SK-N-SH (cell line): Measurements from ENCODE around the gene SLC32A1. TPM values are rescaled to one million over a fixed set of nuclear protein-coding genes. Genes with fewer than 3 reads are reported as not detected.

Experiments used
- CTCF ChIA-PET: fragments of 300-600, 350-600 bp; formaldehyde crosslinking; extraction: SDS; loops from one replicate; lab custom pipeline; 2021; lab: Yijun Ruan, JAX
- POLR2A ChIA-PET: fragments of 350-600 bp; sonication (Branson Sonifier 250); formaldehyde crosslinking; extraction: SDS; loops from one replicate; lab custom pipeline; 2020; ENCODE audit warnings: antibody characterized with exemption, inconsistent platforms; lab: Yijun Ruan, JAX
- DNase-seq: peaks from one replicate; pipeline ENCODE4 v3.0.0; 2012
- H2AFZ ChIP-seq: fragments of 200-600 bp; sonication (generic); 2 replicates; pipeline ENCODE4 v1.8.1; 2016; ENCODE audit warnings: antibody characterized with exemption, mild to moderate bottlenecking, low read depth
- H3F3A ChIP-seq: fragments of 200-600 bp; sonication (generic); replicated peaks from 2 replicates; pipeline ENCODE3; 2016; ENCODE audit warnings: antibody characterized with exemption, mild to moderate bottlenecking; ENCODE audit not compliant: insufficient read depth
- H3K27ac ChIP-seq, 2 experiments: fragments of 200-500 bp in 1 of 2; fragments of 200-600 bp in 1 of 2; sonication (Bioruptor generic) in 1 of 2; sonication (generic), shearing (Covaris generic) in 1 of 2; 2 replicates each; pipeline versions ENCODE4 v1.5.1 to v1.6.1; 2014 to 2016; ENCODE audit warnings: low read depth in 2 of 2, inconsistent platforms in 1 of 2, low read length in 1 of 2, mild to moderate bottlenecking in 1 of 2, mixed read lengths in 1 of 2
- H3K27me3 ChIP-seq: fragments of 200-600 bp; sonication (generic), shearing (Covaris generic); 2 replicates; pipeline ENCODE4 v1.6.1; 2016; ENCODE audit warnings: mixed run types; ENCODE audit not compliant: insufficient read depth
- H3K36me3 ChIP-seq, 2 experiments: fragments of 200-500 bp in 1 of 2; fragments of 200-600 bp in 1 of 2; sonication (Bioruptor generic) in 1 of 2; sonication (generic) in 1 of 2; replicated peaks in 1 of 2; 2 replicates each; pipeline versions ENCODE3 to v1.5.1; 2014 to 2016; ENCODE audit warnings: low read length in 1 of 2, mild to moderate bottlenecking in 1 of 2; ENCODE audit not compliant: insufficient read depth in 2 of 2, control insufficient read depth in 1 of 2
- H3K4me1 ChIP-seq, 2 experiments: fragments of 200-500 bp in 1 of 2; fragments of 200-600 bp in 1 of 2; sonication (Bioruptor generic) in 1 of 2; sonication (generic), shearing (Covaris generic) in 1 of 2; 2 replicates each; pipeline versions ENCODE4 v1.5.1 to v1.6.1; 2014 to 2016; ENCODE audit warnings: low read depth in 1 of 2, low read length in 1 of 2, mixed run types in 1 of 2; ENCODE audit not compliant: insufficient read depth in 2 of 2, control insufficient read depth in 1 of 2
- H3K4me2 ChIP-seq: fragments of 200-600 bp; sonication (generic), shearing (Covaris generic); 2 replicates; pipeline ENCODE4 v1.6.1; 2017; ENCODE audit warnings: mixed run types
- H3K4me3 ChIP-seq, 2 experiments: fragments of 200-500 bp in 1 of 2; fragments of 200-600 bp in 1 of 2; sonication (Bioruptor generic) in 1 of 2; sonication (generic), shearing (Covaris generic) in 1 of 2; 2 replicates each; pipeline versions ENCODE4 v1.5.1 to v1.8.1; 2014 to 2016; ENCODE audit warnings: low read depth in 2 of 2, inconsistent platforms in 1 of 2, low read length in 1 of 2, mild to moderate bottlenecking in 1 of 2, mixed read lengths in 1 of 2, moderate library complexity in 1 of 2
- H3K79me2 ChIP-seq: fragments of 200-600 bp; sonication (generic); 2 replicates; pipeline ENCODE4 v1.8.1; 2017; ENCODE audit warnings: mild to moderate bottlenecking; ENCODE audit not compliant: insufficient read depth
- H3K9ac ChIP-seq: fragments of 200-600 bp; sonication (generic); 2 replicates; pipeline ENCODE4 v1.6.1; 2017; ENCODE audit warnings: mixed run types
- H3K9me2 ChIP-seq: fragments of 200-600 bp; sonication (generic); 2 replicates; pipeline ENCODE4 v1.6.1; 2017; ENCODE audit warnings: mixed run types
- H3K9me3 ChIP-seq: fragments of 200-600 bp; sonication (generic); 2 replicates; pipeline ENCODE4 v1.6.1; 2017; ENCODE audit warnings: mixed run types, mild to moderate bottlenecking, moderate library complexity
- H4K20me1 ChIP-seq: fragments of 200-600 bp; sonication (generic); 2 replicates; pipeline ENCODE4 v1.6.1; 2017; ENCODE audit warnings: mild to moderate bottlenecking, mixed run types; ENCODE audit not compliant: insufficient read depth
- CHD2 ChIP-seq: fragments of 150-350 bp; IDR thresholded peaks from 2 replicates; pipeline ENCODE4 v1.6.1; 2018; ENCODE audit warnings: low read length; ENCODE audit not compliant: partially characterized antibody
- CTCF ChIP-seq: fragments of 200-600 bp; sonication (generic); IDR thresholded peaks from 2 replicates; pipeline ENCODE4 v1.6.1; 2017; ENCODE audit warnings: antibody characterized with exemption, mild to moderate bottlenecking, moderate library complexity
- ELF1 ChIP-seq: IDR thresholded peaks from 2 replicates; pipeline ENCODE4 v1.4.0; 2012
- MAX ChIP-seq: IDR thresholded peaks from 2 replicates; pipeline ENCODE4 v1.4.0; 2012; ENCODE audit warnings: low read depth
- MXI1 ChIP-seq: IDR thresholded peaks from 2 replicates; pipeline ENCODE4 v1.6.1; 2012; ENCODE audit warnings: mild to moderate bottlenecking, low read depth, low read length, improper control_type of control experiment
- NRF1 ChIP-seq: IDR thresholded peaks from 2 replicates; pipeline ENCODE4 v1.6.1; 2012; ENCODE audit warnings: low read depth, mild to moderate bottlenecking, low read length
- POLR2AphosphoS5 ChIP-seq: IDR thresholded peaks from 2 replicates; pipeline ENCODE4 v1.6.1; 2012; ENCODE audit warnings: low read depth, low read length
- RAD21 ChIP-seq: IDR thresholded peaks from 2 replicates; pipeline ENCODE4 v1.6.1; 2012; ENCODE audit warnings: mild to moderate bottlenecking, low read length
- RFX5 ChIP-seq: IDR thresholded peaks from 2 replicates; pipeline ENCODE4 v1.6.1; 2012; ENCODE audit warnings: mild to moderate bottlenecking, improper control_type of control experiment, low read length
- SMC3 ChIP-seq: IDR thresholded peaks from 2 replicates; pipeline ENCODE4 v1.6.1; 2012; ENCODE audit warnings: low read depth, low read length, improper control_type of control experiment
- USF2 ChIP-seq: fragments of 150-350 bp; IDR thresholded peaks from 2 replicates; pipeline ENCODE4 v1.6.1; 2017; ENCODE audit warnings: antibody characterized with exemption, low read length, low read depth, borderline replicate concordance
- ZBTB33 ChIP-seq: IDR thresholded peaks from 2 replicates; pipeline ENCODE4 v1.4.0; 2012; ENCODE audit warnings: low read depth, borderline replicate concordance
- WGBS: methylation state at CpG from one replicate; pipeline ENCODE4 v1.1.6; 2017; ENCODE audit warnings: low lambda C conversion rate; 5-methylcytosine and 5-hydroxymethylcytosine counted together
- polyA plus RNA-seq, 3 experiments: library from polyadenylated mRNA; depleted of rRNA; stranded (reverse); fragments of >200 nt; gene quantifications; 2 replicates each; pipeline ENCODE4 v1.2.3, GENCODE V29; 2012

The SLC32A1 gene
- polyA plus RNA-seq, 1 of the 3 experiments (the other 2 are of a cell fraction): not detected

- Histone ChIP-seq H3K4me3 (peak overlapping the region in 1 of 2 experiments; percentile 41; a peak in 1 of 4 replicates), H3K36me3 (no peaks in the 10 kb centered on the region), H3K9ac (no peak overlapping the region), H3K27me3 (peaks cover 93% of the 10 kb centered on the region), H3K4me2 (peak overlapping the region; percentile 81), H3F3A (no peaks in the 10 kb centered on the region), H3K9me2 (no peaks in the 10 kb centered on the region), H3K4me1 (peaks cover 0 to 16% of the 10 kb centered on the region in 2 experiments; a peak in 2 of 4 replicates), H3K9me3 (no peaks in the 10 kb centered on the region), H2AFZ (no peak overlapping the region), H3K79me2 (no peaks in the 10 kb centered on the region), H3K27ac (no peak overlapping the region), H4K20me1 (no peaks in the 10 kb centered on the region)
- CTCF ChIA-PET: interaction anchor here (0.7 to 14.6 kb wide), 33 partner anchors 7 to 227 kb away, joined by 3 to 510 read pairs (median 5); partner anchors contain the start of gene ACTR5
- 10% methylated on average over 38 of the region's 41 CpGs for WGBS
- no peak for DNase-seq
- TF ChIP-seq POLR2AphosphoS5: no peak
- TF ChIP-seq ZBTB33: no peak
- TF ChIP-seq USF2: no peak
- TF ChIP-seq RFX5: no peak
- no peak for TF ChIP-seq NRF1
- TF ChIP-seq CTCF: no peak
- no peak for TF ChIP-seq SMC3
- POLR2A ChIA-PET: no interaction called here
Observed at GRCh38 chr20:38730167-38730988, 6.1 kb downstream of the SLC32A1 start.

- TF ChIP-seq POLR2AphosphoS5 (no peak), MAX (peak; percentile 70), MXI1 (peak; percentile 92), CTCF (peak; percentile 97), ELF1 (no peak), SMC3 (peak; percentile 61), USF2 (no peak), CHD2 (no peak), RAD21 (peak; percentile 73)
- H3K36me3 ChIP-seq: no peaks in the 10 kb centered on the region
- peaks cover 93% of the 10 kb centered on the region for H3K27me3 ChIP-seq
- DNase-seq: peak; percentile 90
- peak overlapping the region; percentile 41 to 53 for H3K4me3 ChIP-seq
- H3K9me3 ChIP-seq: no peaks in the 10 kb centered on the region
- peak overlapping the region; percentile 81 for H3K4me2 ChIP-seq
- peak overlapping the region; percentile 40; the same call in 1 of the 2 replicates for H2AFZ ChIP-seq
- H4K20me1 ChIP-seq: no peaks in the 10 kb centered on the region
- H3K9ac ChIP-seq: no peak overlapping the region
- no peak overlapping the region for H3K27ac ChIP-seq
- 3% methylated on average over 24 of the region's 40 CpGs for WGBS
- H3K9me2 ChIP-seq: no peaks in the 10 kb centered on the region
- ChIA-PET CTCF (interaction anchor here (0.6 to 14.6 kb wide), 37 partner anchors 8 to 211 kb away, joined by 3 to 510 read pairs (median 5); partner anchors contain the start of gene ACTR5), POLR2A (no interaction called here)
- peaks cover 0 to 16% of the 10 kb centered on the region in 2 experiments; a peak in 2 of 4 replicates for H3K4me1 ChIP-seq
- H3K79me2 ChIP-seq: no peaks in the 10 kb centered on the region
- H3F3A ChIP-seq: no peaks in the 10 kb centered on the region
Observed at GRCh38 chr20:38730989-38731737, 6.9 kb downstream of the SLC32A1 start.
